Esophagus squamous epithelium (tissue), 5 donors: ENCODE measurements around the gene STARD9. TPM values are rescaled to one million over a fixed set of nuclear protein-coding genes. Genes with fewer than 3 reads are reported as not detected.

Source experiments
- DNase-seq: peaks from one replicate; lab custom pipeline; 2025; lab: John Stamatoyannopoulos, UW
- H3K27ac ChIP-seq, 4 donors: fragments of 200-600 bp; sonication (generic); one replicate each; pipeline ENCODE4 v1.5.1; 2016 to 2019; ENCODE audit warnings: mild to moderate bottlenecking in 1 of 4
- H3K27me3 ChIP-seq, 4 donors: fragments of 200-600 bp; sonication (generic); 1 replicate in 3 of 4; 2 replicates in 1 of 4; pipeline versions ENCODE4 v1.5.1 to v1.6.0; 2017 to 2021; ENCODE audit warnings: antibody characterized with exemption in 1 of 4
- H3K36me3 ChIP-seq, 3 donors: fragments of 200-600 bp; sonication (generic); one replicate each; pipeline ENCODE4 v1.5.1; 2016 to 2019
- H3K4me1 ChIP-seq, 3 donors: fragments of 200-600 bp; sonication (generic); one replicate each; pipeline ENCODE4 v1.5.1; 2017 to 2019
- H3K4me3 ChIP-seq, 4 donors: fragments of 200-600 bp; sonication (generic); 1 replicate in 3 of 4; 2 replicates in 1 of 4; pipeline ENCODE4 v1.5.1; 2016 to 2019; ENCODE audit warnings: mild to moderate bottlenecking in 2 of 4, moderate library complexity in 1 of 4
- H3K9me3 ChIP-seq, 3 donors: fragments of 200-600 bp; sonication (generic); one replicate each; pipeline ENCODE4 v1.5.1; 2016 to 2019
- CTCF ChIP-seq, 6 experiments: fragments of 450-650 bp in 4 of 6; fragments of 200-600 bp in 2 of 6; sonication (generic) in 2 of 6; IDR thresholded peaks; one replicate each; pipeline ENCODE4 v1.5.1; 2016 to 2019; ENCODE audit warnings: antibody characterized with exemption in 6 of 6, mild to moderate bottlenecking in 4 of 6, moderate library complexity in 4 of 6
- POLR2A ChIP-seq, 4 donors: fragments of 450-650 bp; IDR thresholded peaks; one replicate each; pipeline ENCODE4 v1.6.1; 2017; ENCODE audit warnings: antibody characterized with exemption in 4 of 4, mild to moderate bottlenecking in 4 of 4, moderate library complexity in 3 of 4
- WGBS, 2 donors: methylation state at CpG; one replicate each; pipeline ENCODE4 v1.1.5; 2018; 5-methylcytosine and 5-hydroxymethylcytosine counted together
- intact Hi-C: fragments of 100-400 bp; cut with DNase I; formaldehyde crosslinking; loops from one replicate; pipeline ENCODE4 v1.15.0; 2022
- total RNA-seq, 4 donors: library from RNA; depleted of rRNA; stranded (reverse); fragments of >200 nt; gene quantifications; one replicate each; pipeline ENCODE4 v1.1.0, GENCODE V29; 2016
- donor health status: DM: yes; HTN: yes; CAD: no.

The STARD9 gene
- total RNA-seq, 4 donors from 2014 or later = 1.4 to 14.5 (median 2.3) TPM

- no peak for TF ChIP-seq POLR2A (IDR thresholded peaks at IDR 0.05)
- no peak for TF ChIP-seq CTCF (IDR thresholded peaks at IDR 0.05)
- WGBS, 2 donors = 74 to 92% methylated on average over 2 to 4 of the region's 4 CpGs
- Histone ChIP-seq H3K4me1 (peaks cover 0 to 4% (median 0%) of the 10 kb centered on the region in 3 donors), H3K36me3 (peaks cover 0 to 85% (median 7%) of the 10 kb centered on the region in 3 donors), H3K9me3 (no peaks in the 10 kb centered on the region), H3K4me3 (no peak overlapping the region), H3K27me3 (no peaks in the 10 kb centered on the region), H3K27ac (no peak overlapping the region)
- intact Hi-C loops = no loop called here
- no peak for DNase-seq
These were observed 115.9 kb downstream of the STARD9 start for GRCh38 chr15:42691308-42691707.

- no peak for DNase-seq
- H3K36me3 ChIP-seq = peaks cover 0 to 81% (median 7%) of the 10 kb centered on the region in 3 donors
- 70 to 93% methylated on average over 4 to 9 of the region's 9 CpGs for WGBS, 2 donors
- no peak overlapping the region for H3K4me3 ChIP-seq
- H3K9me3 ChIP-seq = no peaks in the 10 kb centered on the region
- H3K4me1 ChIP-seq = peaks cover 0 to 4% (median 0%) of the 10 kb centered on the region in 3 donors
- intact Hi-C loops = no loop called here
- no peaks in the 10 kb centered on the region for H3K27me3 ChIP-seq
- H3K27ac ChIP-seq = no peak overlapping the region
- no peak for TF ChIP-seq CTCF (IDR thresholded peaks at IDR 0.05)
- no peak for TF ChIP-seq POLR2A (IDR thresholded peaks at IDR 0.05)
These were observed 116.4 kb downstream of the STARD9 start for GRCh38 chr15:42691770-42692169.

- no peak for DNase-seq
- WGBS, 2 donors = no CpG with 5 or more reads among the region's 1 CpG
- TF ChIP-seq POLR2A (IDR thresholded peaks at IDR 0.05) (no peak), CTCF (IDR thresholded peaks at IDR 0.05) (no peak)
- H3K27ac ChIP-seq = no peak overlapping the region
- intact Hi-C loops = no loop called here
- H3K4me1 ChIP-seq = peaks cover 0 to 4% (median 0%) of the 10 kb centered on the region in 3 donors
- H3K9me3 ChIP-seq = no peaks in the 10 kb centered on the region
- no peak overlapping the region for H3K4me3 ChIP-seq
- H3K36me3 ChIP-seq = peaks cover 0 to 74% (median 7%) of the 10 kb centered on the region in 3 donors
- no peaks in the 10 kb centered on the region for H3K27me3 ChIP-seq
These were observed 117.1 kb downstream of the STARD9 start for GRCh38 chr15:42692536-42692935.

- peaks cover 0 to 73% (median 7%) of the 10 kb centered on the region in 3 donors for H3K36me3 ChIP-seq
These were observed 117.6 kb downstream of the STARD9 start for GRCh38 chr15:42692997-42693396.

GRCh38 chr15:42693496-42693895 lies 118.1 kb downstream of the STARD9 start:
- 90% methylated on average over 4 of the region's 6 CpGs; no CpG with 5 or more reads in 1 of the 2 donors for WGBS, 2 donors
- intact Hi-C loops = no loop called here
- TF ChIP-seq POLR2A (IDR thresholded peaks at IDR 0.05) = no peak
- no peak for TF ChIP-seq CTCF (IDR thresholded peaks at IDR 0.05)

More at GRCh38 chr15:42692997-42693396, 117.6 kb downstream of the STARD9 start:
- no peak for DNase-seq
- no peak for TF ChIP-seq CTCF (IDR thresholded peaks at IDR 0.05)
- no peak for TF ChIP-seq POLR2A (IDR thresholded peaks at IDR 0.05)
- intact Hi-C loops = no loop called here
- Histone ChIP-seq H3K27me3 (no peaks in the 10 kb centered on the region), H3K27ac (no peak overlapping the region), H3K9me3 (no peaks in the 10 kb centered on the region), H3K4me1 (peaks cover 0 to 2% (median 0%) of the 10 kb centered on the region in 3 donors), H3K4me3 (no peak overlapping the region)
- WGBS, 2 donors = 96% methylated on average over 2 to 4 of the region's 4 CpGs

More at GRCh38 chr15:42693496-42693895, 118.1 kb downstream of the STARD9 start:
- no peaks in the 10 kb centered on the region for H3K4me1 ChIP-seq
- H3K36me3 ChIP-seq = peaks cover 0 to 69% (median 7%) of the 10 kb centered on the region in 3 donors
- no peak overlapping the region for H3K4me3 ChIP-seq
- H3K27me3 ChIP-seq = no peaks in the 10 kb centered on the region
- no peak overlapping the region for H3K27ac ChIP-seq
- no peak for DNase-seq
- no peaks in the 10 kb centered on the region for H3K9me3 ChIP-seq
